GM12891 (cell line): ENCODE data around the gene CPNE5.

ENCODE experiments used
- POLR2A ChIP-seq: IDR thresholded peaks from 2 replicates; pipeline ENCODE4 v1.6.1; 2011; ENCODE audit warnings: low read depth, low read length, control low read depth
- POLR2AphosphoS5 ChIP-seq: IDR thresholded peaks from 2 replicates; pipeline ENCODE4 v1.6.1; 2011; ENCODE audit warnings: low read depth, low read length, control low read depth
- TAF1 ChIP-seq: IDR thresholded peaks from 2 replicates; pipeline ENCODE4 v1.6.1; 2011; ENCODE audit warnings: low read depth, low read length, control low read depth

- TF ChIP-seq POLR2A (no peak), TAF1 (no peak), POLR2AphosphoS5 (no peak)
These were observed 34.0 kb downstream of the CPNE5 start for GRCh38 chr6:36805096-36805797.
